Stimulated activated CD8-positive, alpha-beta memory T cell treated with anti-CD3 and anti-CD28 coated beads, Interleukin-12 subunit alpha, Interleukin-12 subunit beta, amount 100 ng/mL, for 4 hours (primary cell): ENCODE results near the gene ARG1.
"Not testable (repeated sequence)": the region's sequence is repeated elsewhere in the genome, so short reads cannot be mapped to it uniquely, and the experiment has no call there.

Source experiments
- DNase-seq: peaks from one replicate; pipeline ENCODE4 v3.0.0-alpha.2; 2020; ENCODE audit warnings: low read depth

Gene ARG1

GRCh38 chr6:131572686-131573415 is at the start of gene ARG1:
Gene ARG1 (plus strand): TSS chr6:131573226. CDS start chr6:131573283, 57 bp downstream.
- DNase-seq = no peak

GRCh38 chr6:131523988-131524673 is 48.9 kb upstream of the ARG1 start:
- no peak for DNase-seq

GRCh38 chr6:131524695-131525336 is 48.2 kb upstream of the ARG1 start:
- DNase-seq = no peak

- DNase-seq = not testable (repeated sequence)
Measured at GRCh38 chr6:131530936-131531335, 42.1 kb upstream of the ARG1 start.

GRCh38 chr6:131531681-131532080 is 41.3 kb upstream of the ARG1 start:
- DNase-seq = not testable (repeated sequence)

GRCh38 chr6:131532580-131533039 is 40.4 kb upstream of the ARG1 start:
- no peak for DNase-seq

- DNase-seq = not testable (repeated sequence)
Measured at GRCh38 chr6:131538615-131539014, 34.4 kb upstream of the ARG1 start.

GRCh38 chr6:131545317-131545716 is 27.7 kb upstream of the ARG1 start:
- DNase-seq = no peak

- DNase-seq = no peak
Measured at GRCh38 chr6:131547488-131547887, 25.5 kb upstream of the ARG1 start.

- no peak for DNase-seq
Measured at GRCh38 chr6:131548441-131548840, 24.6 kb upstream of the ARG1 start.

- DNase-seq = no peak
Measured at GRCh38 chr6:131549811-131550210, 23.2 kb upstream of the ARG1 start.

GRCh38 chr6:131551902-131552301 is 21.1 kb upstream of the ARG1 start:
- DNase-seq = no peak

- no peak for DNase-seq
Measured at GRCh38 chr6:131552572-131552971, 20.5 kb upstream of the ARG1 start.

GRCh38 chr6:131555992-131556391 is 17.0 kb upstream of the ARG1 start:
- no peak for DNase-seq

- DNase-seq = no peak
Measured at GRCh38 chr6:131558922-131559321, 14.1 kb upstream of the ARG1 start.

- DNase-seq = no peak
Measured at GRCh38 chr6:131561925-131562707, 10.9 kb upstream of the ARG1 start.

- DNase-seq = no peak
Measured at GRCh38 chr6:131565056-131565455, 8.0 kb upstream of the ARG1 start.

- no peak for DNase-seq
Measured at GRCh38 chr6:131568726-131569125, 4.3 kb upstream of the ARG1 start.

- no peak for DNase-seq
Measured at GRCh38 chr6:131574133-131574532, 1.1 kb downstream of the ARG1 start.

- DNase-seq = no peak
Measured at GRCh38 chr6:131574686-131575085, 1.7 kb downstream of the ARG1 start.

GRCh38 chr6:131575834-131576478 is 2.9 kb downstream of the ARG1 start:
- DNase-seq = no peak

- DNase-seq = no peak
Measured at GRCh38 chr6:131581523-131581922, 8.5 kb downstream of the ARG1 start.
